ENCODE results near the gene GTF3C4.

Gene GTF3C4

GRCh38 chr9:132670457-132671391, at the start of gene GTF3C4:
Gene GTF3C4, plus strand, starts transcription at chr9:132670464. Its CDS starts 135 bp downstream, at chr9:132670599.
- DNase-seq = peak; percentile 30

- DNase-seq = no peak
Observed at GRCh38 chr9:132622159-132622558, 48.1 kb upstream of the GTF3C4 start.

GRCh38 chr9:132626285-132626684, 44.0 kb upstream of the GTF3C4 start:
- no peak for DNase-seq

GRCh38 chr9:132627106-132627505, 43.2 kb upstream of the GTF3C4 start:
- DNase-seq = no peak

- no peak for DNase-seq
Observed at GRCh38 chr9:132627594-132627993, 42.7 kb upstream of the GTF3C4 start.

GRCh38 chr9:132628746-132629145, 41.5 kb upstream of the GTF3C4 start:
- no peak for DNase-seq

GRCh38 chr9:132630116-132630515, 40.1 kb upstream of the GTF3C4 start:
- no peak for DNase-seq

- no peak for DNase-seq
Observed at GRCh38 chr9:132630811-132631210, 39.5 kb upstream of the GTF3C4 start.

- DNase-seq = no peak
Observed at GRCh38 chr9:132631280-132631679, 39.0 kb upstream of the GTF3C4 start.

- no peak for DNase-seq
Observed at GRCh38 chr9:132631685-132632084, 38.6 kb upstream of the GTF3C4 start.

GRCh38 chr9:132632413-132633129, 37.7 kb upstream of the GTF3C4 start:
- DNase-seq = no peak

GRCh38 chr9:132634327-132634726, 35.9 kb upstream of the GTF3C4 start:
- DNase-seq = no peak

- no peak for DNase-seq
Observed at GRCh38 chr9:132637351-132637750, 32.9 kb upstream of the GTF3C4 start.

GRCh38 chr9:132637801-132638200, 32.5 kb upstream of the GTF3C4 start:
- no peak for DNase-seq

- no peak for DNase-seq
Observed at GRCh38 chr9:132638240-132638639, 32.0 kb upstream of the GTF3C4 start.

GRCh38 chr9:132639322-132639721, 30.9 kb upstream of the GTF3C4 start:
- DNase-seq = no peak

GRCh38 chr9:132641216-132641615, 29.0 kb upstream of the GTF3C4 start:
- DNase-seq = no peak

- DNase-seq = no peak
Observed at GRCh38 chr9:132644251-132644650, 26.0 kb upstream of the GTF3C4 start.

GRCh38 chr9:132645306-132645705, 25.0 kb upstream of the GTF3C4 start:
- no peak for DNase-seq

GRCh38 chr9:132645711-132646110, 24.6 kb upstream of the GTF3C4 start:
- DNase-seq = no peak

- DNase-seq = no peak
Observed at GRCh38 chr9:132646726-132647125, 23.5 kb upstream of the GTF3C4 start.

- DNase-seq = no peak
Observed at GRCh38 chr9:132647355-132647754, 22.9 kb upstream of the GTF3C4 start.

GRCh38 chr9:132647806-132648205, 22.5 kb upstream of the GTF3C4 start:
- no peak for DNase-seq

GRCh38 chr9:132648283-132648682, 22.0 kb upstream of the GTF3C4 start:
- DNase-seq = no peak

Measured in activated CD4-positive, alpha-beta T cell treated with anti-CD3 and anti-CD28 coated beads for 1 hour (primary cell).